Calu3 (cell line): Measurements from ENCODE around the gene C1QTNF9. TPM values are rescaled to one million over a fixed set of nuclear protein-coding genes. Genes with fewer than 3 reads are reported as not detected.
A peak's percentile ranks its signal among the peaks of the same experiment; 100 is the strongest.

Source experiments
- BruUV-seq: library from RNA; stranded (reverse); fragments of 400-500 nt; replicated peaks from 2 replicates; lab custom pipeline; 2021; lab: Mats Ljungman, UMichigan
- CTCF ChIA-PET: fragments of 300-600 bp; sonication (Branson Sonifier 250); formaldehyde crosslinking; loops from one replicate; lab custom pipeline; 2022; ENCODE audit warnings: antibody characterized with exemption; lab: Charles Lee
- DNase-seq: peaks from one replicate; pipeline ENCODE4 v3.0.0; 2022
- H3K27ac Mint-ChIP-seq: one replicate; pipeline ENCODE4 v1.8.0; 2022; ENCODE audit warnings: mixed read lengths; ENCODE audit not compliant: unreplicated experiment
- H3K27me3 Mint-ChIP-seq: one replicate; pipeline ENCODE4 v1.8.0; 2022; ENCODE audit warnings: mixed read lengths; ENCODE audit not compliant: unreplicated experiment
- H3K36me3 Mint-ChIP-seq: one replicate; pipeline ENCODE4 v1.8.0; 2022; ENCODE audit warnings: mild to moderate bottlenecking, moderate library complexity, mixed read lengths; ENCODE audit not compliant: insufficient read depth, unreplicated experiment
- H3K4me1 Mint-ChIP-seq: one replicate; pipeline ENCODE4 v1.8.0; 2022; ENCODE audit warnings: mild to moderate bottlenecking, low read depth, mixed read lengths; ENCODE audit not compliant: unreplicated experiment
- H3K4me3 Mint-ChIP-seq: one replicate; pipeline ENCODE4 v1.8.0; 2022; ENCODE audit warnings: mild to moderate bottlenecking, low read depth, moderate library complexity, mixed read lengths; ENCODE audit not compliant: unreplicated experiment
- H3K9me3 Mint-ChIP-seq: one replicate; pipeline ENCODE4 v1.8.0; 2022; ENCODE audit warnings: low read depth, mixed read lengths; ENCODE audit not compliant: unreplicated experiment
- intact Hi-C: fragments of 100-400 bp; cut with micrococcal nuclease; formaldehyde crosslinking; loops from one replicate; pipeline ENCODE4 v1.10.0; 2022; ENCODE audit not compliant: unreplicated experiment
- total RNA-seq: library from RNA; stranded (reverse); gene quantifications from 2 replicates; pipeline ENCODE4 v1.2.3, GENCODE V29; 2022
- TF ChIP-seq, protein P1 (sequence below): fragments of 200-600 bp; IDR thresholded peaks from one replicate; pipeline ENCODE4 v1.8.0; 2022; ENCODE audit warnings: antibody characterized with exemption; ENCODE audit not compliant: unreplicated experiment

Gene C1QTNF9
- total RNA-seq, 1 experiment from 2014 or later, result not detected

DNA sequence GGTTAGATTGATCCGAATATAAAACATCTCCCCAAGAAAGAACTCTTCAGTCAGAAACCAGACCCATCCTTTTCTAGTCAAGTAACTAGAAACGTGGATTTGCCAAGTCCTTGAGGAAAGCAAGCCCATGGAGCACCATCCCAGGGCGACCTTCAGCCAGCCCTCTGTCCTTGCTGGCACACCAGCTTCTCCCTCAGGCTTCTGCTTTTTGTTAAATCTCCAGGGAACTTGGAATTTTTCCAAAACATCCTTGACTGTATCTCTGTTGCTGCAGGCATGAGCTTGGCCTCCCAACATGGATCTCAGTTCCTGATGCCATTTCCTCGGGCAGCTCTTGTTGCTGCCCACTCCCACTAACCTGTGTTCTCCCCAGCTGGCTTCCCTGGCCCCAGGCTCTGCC, 27.1 kb upstream of the C1QTNF9 start:
- Mint-ChIP-seq H3K27ac (no peak overlapping the region), H3K4me3 (no peak overlapping the region), H3K9me3 (no peaks in the 10 kb centered on the region), H3K4me1 (no peaks in the 10 kb centered on the region), H3K27me3 (no peaks in the 10 kb centered on the region), H3K36me3 (peaks cover 17% of the 10 kb centered on the region)
- CTCF ChIA-PET, result no interaction called here
- intact Hi-C loops, result no loop called here
- BruUV-seq, result no TSS peak
- TF ChIP-seq, protein P1, sequence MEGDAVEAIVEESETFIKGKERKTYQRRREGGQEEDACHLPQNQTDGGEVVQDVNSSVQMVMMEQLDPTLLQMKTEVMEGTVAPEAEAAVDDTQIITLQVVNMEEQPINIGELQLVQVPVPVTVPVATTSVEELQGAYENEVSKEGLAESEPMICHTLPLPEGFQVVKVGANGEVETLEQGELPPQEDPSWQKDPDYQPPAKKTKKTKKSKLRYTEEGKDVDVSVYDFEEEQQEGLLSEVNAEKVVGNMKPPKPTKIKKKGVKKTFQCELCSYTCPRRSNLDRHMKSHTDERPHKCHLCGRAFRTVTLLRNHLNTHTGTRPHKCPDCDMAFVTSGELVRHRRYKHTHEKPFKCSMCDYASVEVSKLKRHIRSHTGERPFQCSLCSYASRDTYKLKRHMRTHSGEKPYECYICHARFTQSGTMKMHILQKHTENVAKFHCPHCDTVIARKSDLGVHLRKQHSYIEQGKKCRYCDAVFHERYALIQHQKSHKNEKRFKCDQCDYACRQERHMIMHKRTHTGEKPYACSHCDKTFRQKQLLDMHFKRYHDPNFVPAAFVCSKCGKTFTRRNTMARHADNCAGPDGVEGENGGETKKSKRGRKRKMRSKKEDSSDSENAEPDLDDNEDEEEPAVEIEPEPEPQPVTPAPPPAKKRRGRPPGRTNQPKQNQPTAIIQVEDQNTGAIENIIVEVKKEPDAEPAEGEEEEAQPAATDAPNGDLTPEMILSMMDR, result no peak
- DNase-seq, result no peak

DNA sequence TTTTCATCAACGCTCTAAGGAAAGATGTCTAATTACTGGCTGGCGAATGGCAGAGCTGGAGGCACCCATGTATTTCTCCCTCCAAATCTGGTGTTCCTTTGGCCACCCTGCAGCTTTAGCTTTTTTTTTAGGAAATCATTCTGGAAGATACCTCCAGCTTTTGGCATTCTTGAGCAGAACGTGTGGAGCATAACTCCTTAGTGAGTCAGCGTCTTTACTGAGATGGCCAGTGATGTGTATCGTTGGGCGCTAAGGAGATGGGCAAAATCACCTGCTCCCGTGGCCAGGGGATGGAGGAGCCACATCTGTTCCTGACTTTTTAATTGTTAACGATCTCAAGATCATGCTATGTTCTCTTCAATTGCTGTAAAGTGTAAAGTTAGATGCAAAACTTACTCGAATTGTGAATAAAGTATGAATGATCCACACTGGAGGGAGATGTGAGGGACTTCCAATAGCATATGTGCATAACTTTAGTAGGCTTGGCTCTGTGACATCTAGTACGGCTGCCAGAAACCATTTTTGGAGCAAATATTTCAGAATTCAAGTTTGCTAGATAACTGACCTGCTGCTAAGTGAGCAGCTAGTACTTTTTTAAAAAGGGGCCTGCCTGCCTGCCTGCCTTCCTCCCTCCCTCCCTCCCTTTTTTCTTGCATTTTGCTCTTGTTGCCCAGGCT, 24.4 kb upstream of the C1QTNF9 start:
- no peak overlapping the region for H3K27ac Mint-ChIP-seq
- no peaks in the 10 kb centered on the region for H3K9me3 Mint-ChIP-seq
- no peak overlapping the region for H3K4me3 Mint-ChIP-seq
- H3K4me1 Mint-ChIP-seq, result no peaks in the 10 kb centered on the region
- TF ChIP-seq, protein P1, result no peak
- CTCF ChIA-PET, result no interaction called here
- H3K27me3 Mint-ChIP-seq, result no peaks in the 10 kb centered on the region
- intact Hi-C loops, result no loop called here
- no TSS peak for BruUV-seq
- no peak for DNase-seq
- peaks cover 18% of the 10 kb centered on the region for H3K36me3 Mint-ChIP-seq

GRCh38 chr13:24286624-24287023, 22.8 kb upstream of the C1QTNF9 start:
- H3K9me3 Mint-ChIP-seq, result no peaks in the 10 kb centered on the region
- no peak for DNase-seq
- intact Hi-C loops, result no loop called here
- no peaks in the 10 kb centered on the region for H3K27me3 Mint-ChIP-seq
- H3K36me3 Mint-ChIP-seq, result peaks cover 19% of the 10 kb centered on the region
- no peak overlapping the region for H3K27ac Mint-ChIP-seq
- H3K4me3 Mint-ChIP-seq, result no peak overlapping the region
- CTCF ChIA-PET, result no interaction called here
- TF ChIP-seq, protein P1, result no peak
- H3K4me1 Mint-ChIP-seq, result no peaks in the 10 kb centered on the region
- BruUV-seq, result no TSS peak

GRCh38 chr13:24287748-24288287, 21.6 kb upstream of the C1QTNF9 start:
- TF ChIP-seq, protein P1, result no peak
- H3K27ac Mint-ChIP-seq, result peak overlapping the region; percentile 28
- H3K36me3 Mint-ChIP-seq, result peaks cover 23% of the 10 kb centered on the region

More at GRCh38 chr13:24287748-24288287, 21.6 kb upstream of the C1QTNF9 start:
- Mint-ChIP-seq H3K27me3 (no peaks in the 10 kb centered on the region), H3K4me3 (no peak overlapping the region), H3K4me1 (no peaks in the 10 kb centered on the region), H3K9me3 (no peaks in the 10 kb centered on the region)
- DNase-seq, result no peak
- BruUV-seq, result no TSS peak
- CTCF ChIA-PET, result no interaction called here
- intact Hi-C loops, result no loop called here
